Stimulated activated CD4-positive, alpha-beta T cell treated with anti-CD3 and anti-CD28 coated beads, Interleukin-15, amount 100 ng/mL, for 1 hour (primary cell): Measurements from ENCODE around the gene DPF3.
A peak's percentile ranks its signal among the peaks of the same experiment; 100 is the strongest.

Source experiments
- DNase-seq, 2 donors: peaks; one replicate each; pipeline ENCODE4 v3.0.0-alpha.2; 2020; ENCODE audit warnings: low read depth in 1 of 2, low spot score in 1 of 2

DPF3 gene

DNA sequence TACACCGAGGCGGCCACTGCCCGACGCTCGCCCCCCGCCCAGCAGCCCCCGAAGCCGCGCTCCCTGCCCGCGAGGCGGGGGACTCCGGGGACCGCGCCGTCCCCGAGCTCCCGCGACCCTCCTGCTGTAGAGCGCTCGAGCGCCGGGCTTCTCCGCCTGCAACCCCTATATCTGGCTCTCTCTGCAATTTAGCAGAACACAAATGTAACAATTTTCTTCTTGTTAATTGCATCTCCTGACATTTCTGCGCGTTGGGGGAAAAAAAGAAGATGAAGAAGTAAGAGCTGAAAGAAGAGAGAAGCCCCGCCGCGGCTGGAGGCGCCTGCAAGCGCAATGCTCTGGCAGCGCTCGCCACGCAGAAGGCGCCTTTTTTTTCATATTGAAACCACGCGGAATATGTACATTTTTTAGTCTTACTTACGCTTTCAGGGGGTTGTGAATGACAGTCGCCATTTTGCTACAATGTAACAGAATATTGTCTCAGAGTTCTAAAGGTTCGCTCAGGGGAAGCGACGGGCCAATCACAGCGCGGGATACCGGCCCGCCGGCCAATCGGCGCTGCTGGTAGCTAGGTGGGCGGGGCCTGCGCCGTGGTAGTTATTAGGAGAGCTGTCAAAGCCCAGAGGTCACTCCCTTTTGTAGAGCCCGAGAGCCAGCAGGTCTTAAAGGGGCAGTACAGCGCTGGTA, at the start of gene DPF3:
DPF3 (minus strand) TSS at position 466 of the 687 bp plus-strand sequence; CDS start at position 453, 13 bp downstream.
- peak; percentile 80 to 91 for DNase-seq

DNA sequence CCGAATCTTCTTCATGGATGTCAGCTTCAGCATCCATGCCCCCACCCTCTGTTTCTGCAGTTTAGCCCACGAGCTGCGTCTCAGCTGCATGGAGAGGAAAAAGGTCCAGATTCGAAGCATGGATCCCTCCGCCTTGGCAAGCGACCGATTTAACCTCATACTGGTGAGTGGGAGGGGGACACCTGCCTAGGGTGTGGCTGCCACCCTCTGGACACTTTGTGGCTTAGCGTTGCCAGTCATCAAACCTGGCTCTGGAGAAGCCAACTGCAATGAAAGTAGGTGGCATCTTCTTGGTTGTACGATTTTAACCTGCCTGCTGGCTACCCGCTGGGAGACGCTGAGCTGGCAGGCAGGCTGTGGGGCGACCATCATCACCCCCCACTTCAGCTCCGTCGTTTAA, 49.0 kb upstream of the DPF3 start:
- no peak for DNase-seq

DNA sequence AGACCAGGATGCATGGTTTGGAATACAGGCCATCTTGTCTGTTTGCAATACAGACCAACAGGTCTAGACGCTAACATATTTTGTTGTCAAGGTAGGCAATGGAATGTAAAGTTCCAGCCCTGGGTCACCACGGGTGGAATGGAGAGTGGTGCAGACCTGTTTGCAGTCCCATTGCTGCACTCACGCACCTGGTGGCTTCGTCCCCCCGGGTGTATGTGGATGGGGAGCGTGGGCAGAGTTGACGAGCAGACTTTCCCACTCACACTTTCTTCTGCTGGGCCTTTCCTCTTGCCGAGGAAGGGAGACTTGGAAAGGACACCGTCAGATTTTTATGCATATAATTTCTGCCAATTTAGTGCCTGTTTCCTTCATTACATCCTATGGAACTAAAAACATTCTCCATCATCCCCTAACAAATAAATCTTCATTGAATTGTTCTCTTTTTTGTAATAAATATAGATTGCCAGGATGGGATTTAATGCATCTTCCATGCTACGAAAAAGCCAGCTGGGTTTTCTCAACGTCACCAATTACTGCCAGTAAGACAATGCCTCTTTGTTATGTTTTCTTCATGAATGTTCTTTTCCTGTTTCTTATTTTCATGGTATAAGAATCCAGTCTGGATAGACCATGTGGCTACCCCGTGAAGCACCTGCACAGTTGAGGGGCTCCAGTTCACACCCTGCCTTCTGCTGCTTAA, 47.5 kb upstream of the DPF3 start:
- DNase-seq, result no peak

DNA sequence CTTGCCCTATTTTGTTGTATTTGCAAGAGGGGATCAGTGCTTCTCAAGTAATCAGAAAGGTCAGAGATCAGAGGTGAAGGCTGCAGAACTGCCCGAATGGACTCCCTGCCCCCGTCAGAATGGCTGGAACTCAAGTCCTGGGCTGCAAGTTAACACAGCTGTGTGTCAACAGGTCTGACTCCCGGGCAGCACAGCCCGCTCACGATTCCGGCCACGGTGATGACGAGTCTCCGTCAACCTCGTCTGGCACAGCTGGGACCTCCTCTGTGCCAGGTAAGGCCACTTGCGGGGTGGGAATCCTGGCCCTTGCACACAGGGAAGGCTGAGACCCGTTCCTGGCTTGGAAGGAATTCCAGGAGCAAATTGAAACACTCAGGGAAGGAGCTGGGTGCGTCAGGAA, 45.7 kb upstream of the DPF3 start:
- DNase-seq, result no peak

DNA sequence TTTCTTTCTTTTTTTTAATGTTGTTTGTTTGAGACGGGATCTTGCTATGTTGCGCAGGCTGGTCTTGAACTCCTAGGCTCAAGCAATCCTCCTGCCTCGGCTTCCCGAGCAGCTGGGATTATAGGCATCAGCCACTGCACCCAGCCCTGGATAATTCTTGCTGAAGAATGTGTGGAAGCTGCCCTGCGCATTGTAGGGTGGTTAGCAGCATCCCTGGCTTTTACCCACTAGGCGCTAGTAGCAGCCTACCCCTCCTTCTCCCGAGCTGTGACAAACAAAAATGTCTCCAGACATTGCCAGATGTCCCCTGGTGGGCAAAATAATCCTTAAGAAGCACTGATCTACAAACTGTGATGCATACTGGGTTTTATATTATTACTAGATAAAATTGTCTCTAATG, 39.0 kb upstream of the DPF3 start:
- no peak for DNase-seq

DNA sequence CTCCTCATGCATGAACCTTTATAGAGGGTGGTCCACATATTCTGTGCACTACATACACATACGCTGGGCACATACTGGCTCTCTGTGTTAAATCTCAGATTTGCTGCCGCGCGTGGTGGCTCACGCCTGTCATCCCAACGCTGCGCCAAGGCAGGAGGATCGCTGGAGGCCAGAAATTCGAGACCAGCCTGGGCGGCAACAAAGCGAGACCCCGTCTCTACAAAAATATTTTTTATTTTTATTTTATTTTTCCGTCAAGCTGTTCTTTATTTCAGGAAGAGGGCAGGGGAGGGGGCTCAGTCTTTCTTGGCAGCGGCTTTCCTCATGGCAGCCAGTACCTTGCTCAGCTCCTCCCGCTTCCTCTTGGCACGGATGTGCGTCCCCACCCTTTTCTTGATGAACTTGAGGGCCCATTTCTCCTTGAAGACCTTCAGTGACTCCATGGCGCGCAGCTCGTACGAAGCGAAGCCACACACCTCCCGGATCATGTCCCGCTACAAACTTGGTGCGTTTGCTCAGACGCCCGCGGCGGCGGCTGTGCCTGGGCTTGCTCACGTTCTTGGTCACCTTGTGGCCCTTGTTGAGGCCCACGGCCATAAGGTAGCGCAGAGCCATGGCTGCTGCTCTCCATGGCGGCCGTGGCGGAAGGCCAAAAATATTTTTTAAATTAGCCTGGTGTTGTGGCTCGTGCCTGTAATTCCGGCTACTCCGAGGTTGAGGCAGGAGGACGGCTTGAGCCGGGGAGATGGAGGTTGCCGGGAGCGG, 35.6 kb upstream of the DPF3 start:
- DNase-seq, result no peak

DNA sequence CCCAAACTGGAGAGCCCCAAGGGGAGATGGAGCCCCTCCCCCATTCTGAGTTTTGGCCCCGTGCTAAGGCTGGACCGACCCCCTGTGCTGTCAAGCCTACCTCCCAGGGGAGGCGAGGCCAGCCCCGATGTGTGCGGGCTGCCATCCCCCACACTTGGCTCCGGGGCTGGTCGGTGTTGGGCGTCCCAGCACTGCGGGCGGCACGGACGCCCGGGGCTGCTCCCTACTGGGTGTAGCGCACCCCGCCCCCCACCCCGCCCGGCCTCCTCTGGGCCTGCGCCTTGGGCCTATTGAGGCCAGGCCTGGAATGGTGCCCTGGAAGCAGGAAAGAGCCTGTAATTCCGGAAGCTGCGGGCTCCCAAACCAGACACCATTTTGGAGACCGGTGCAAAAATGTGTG, 35.0 kb upstream of the DPF3 start:
- DNase-seq, result no peak

DNA sequence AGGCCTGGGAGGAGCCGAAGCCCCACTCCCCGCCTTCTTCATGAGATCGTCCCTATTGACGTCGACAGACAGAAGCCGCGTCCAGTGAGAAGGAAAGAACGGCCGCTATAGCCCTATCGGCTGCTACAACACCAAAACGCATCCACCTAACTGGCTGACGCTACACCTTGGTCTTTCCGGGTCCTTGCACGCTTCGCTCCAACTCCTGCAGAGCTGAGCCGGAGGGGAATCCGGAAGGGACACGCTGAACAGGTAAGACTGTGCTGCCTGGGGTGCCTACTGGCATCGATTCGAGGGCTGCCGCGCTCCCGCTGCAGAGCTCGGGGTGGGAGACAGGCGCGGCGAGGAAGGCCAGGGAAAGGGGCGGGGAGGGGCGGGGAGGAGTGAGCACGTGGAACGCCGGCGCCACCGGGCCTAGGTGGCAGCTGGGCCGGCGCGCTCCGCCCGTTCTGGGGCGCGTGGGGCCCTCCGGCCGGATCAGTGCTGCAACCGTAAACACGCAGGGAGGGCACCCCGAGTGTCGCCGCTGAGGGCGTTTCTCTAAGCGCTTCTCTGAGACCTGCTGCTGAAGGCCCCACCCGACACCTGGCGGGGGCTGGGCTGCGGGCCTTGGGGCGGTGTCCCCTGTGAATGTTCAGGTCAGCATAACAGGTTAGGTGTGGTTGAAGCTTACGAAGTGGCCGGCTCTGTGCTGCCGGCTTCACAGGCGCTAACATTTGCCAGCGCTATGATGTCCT, 32.6 kb upstream of the DPF3 start, which contains the start of gene DCAF4:
DCAF4 (plus strand) TSS at position 173 of the 737 bp plus-strand sequence. CDS start 11,515 bp downstream, outside the sequence.
- DNase-seq, result peak; percentile 86

DNA sequence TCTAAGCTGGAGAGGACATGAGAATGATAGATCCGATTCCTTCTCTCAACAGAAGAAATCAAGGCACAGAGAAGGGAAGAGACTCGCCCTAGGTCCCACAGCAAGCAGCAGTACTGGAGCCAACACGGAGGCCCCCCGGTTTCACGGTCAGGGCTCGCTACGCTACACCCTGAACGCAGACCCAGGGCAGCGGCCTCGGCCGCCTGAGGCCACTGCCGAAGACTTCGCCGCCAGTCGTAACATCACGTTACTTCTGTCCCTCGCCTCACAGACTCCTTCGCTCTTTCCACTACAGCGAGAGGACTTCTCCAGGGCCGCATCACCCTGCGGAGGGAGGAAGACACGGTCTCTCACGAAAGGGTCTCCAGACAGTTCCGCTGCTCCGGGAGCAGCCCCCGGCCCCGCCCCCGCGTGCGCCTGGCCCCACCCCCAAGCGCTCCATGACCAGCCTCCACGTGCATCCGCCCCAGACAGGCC, 32.0 kb upstream of the DPF3 start:
- DNase-seq, result no peak

DNA sequence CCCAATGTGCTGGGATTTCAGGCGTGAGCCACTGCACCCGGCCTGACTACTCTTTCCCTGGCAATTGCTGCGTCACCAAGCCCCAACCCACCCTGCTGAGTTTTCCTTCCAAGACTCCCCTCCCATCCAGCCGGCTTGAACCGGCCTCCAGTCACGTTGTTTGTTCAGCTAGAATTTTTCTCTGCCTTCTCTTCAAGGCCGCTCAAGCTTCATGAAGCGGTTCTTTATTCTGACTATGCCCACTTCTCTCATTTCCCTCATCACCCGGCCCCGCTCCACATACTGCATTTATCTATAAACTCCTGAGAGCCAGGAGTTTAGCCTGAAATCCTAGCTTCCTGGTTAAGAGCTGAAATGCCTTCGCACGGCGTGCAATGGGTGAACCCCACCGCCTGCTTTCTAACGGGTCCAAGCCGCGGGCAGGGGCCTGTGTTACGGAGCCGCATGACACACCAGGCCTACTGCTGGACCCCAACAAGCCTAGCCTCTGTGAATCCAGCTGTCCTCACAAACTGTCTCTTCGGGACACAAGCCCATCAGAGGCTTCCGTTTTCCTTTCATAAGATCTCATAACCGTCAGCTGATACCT, 31.4 kb upstream of the DPF3 start:
- DNase-seq, result no peak

DNA sequence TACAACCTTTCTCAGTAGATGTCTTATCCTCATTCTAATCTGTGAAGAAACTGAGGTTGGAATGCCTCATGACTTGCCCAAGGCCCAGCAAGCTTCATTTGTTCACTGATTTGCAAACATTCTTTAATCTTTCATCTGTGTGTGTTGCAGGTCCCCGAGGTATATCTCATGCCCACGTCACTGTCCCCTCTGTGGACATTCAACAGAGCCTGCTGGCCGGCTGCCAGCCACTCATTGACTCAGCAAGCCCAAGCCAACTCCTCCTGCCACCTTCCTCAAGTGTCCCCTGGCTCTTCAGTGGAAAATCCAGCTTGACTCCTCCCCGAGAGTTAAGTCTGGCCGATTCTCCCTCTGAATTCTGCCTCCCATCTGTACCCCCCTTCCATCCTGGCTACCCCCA, 30.4 kb upstream of the DPF3 start:
- DNase-seq, result no peak

DNA sequence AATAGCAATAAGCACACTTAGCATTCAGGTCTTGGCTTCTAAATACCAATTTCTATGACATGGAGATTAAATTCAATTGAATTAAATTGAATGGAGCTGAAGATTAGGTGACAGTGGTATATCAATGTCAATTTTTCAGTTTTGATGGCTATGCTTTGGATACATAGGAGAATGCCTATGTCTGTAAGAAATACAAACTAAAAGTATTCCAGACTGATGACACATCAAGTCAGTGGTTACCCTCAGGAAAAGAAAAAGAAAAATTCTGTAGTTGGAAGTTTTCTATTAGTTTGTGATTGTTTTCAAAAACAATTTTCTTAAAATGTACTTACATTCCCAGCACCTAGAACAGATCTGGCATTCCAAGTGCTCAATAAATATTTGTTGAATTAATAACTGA, 27.5 kb upstream of the DPF3 start:
- no peak for DNase-seq

DNA sequence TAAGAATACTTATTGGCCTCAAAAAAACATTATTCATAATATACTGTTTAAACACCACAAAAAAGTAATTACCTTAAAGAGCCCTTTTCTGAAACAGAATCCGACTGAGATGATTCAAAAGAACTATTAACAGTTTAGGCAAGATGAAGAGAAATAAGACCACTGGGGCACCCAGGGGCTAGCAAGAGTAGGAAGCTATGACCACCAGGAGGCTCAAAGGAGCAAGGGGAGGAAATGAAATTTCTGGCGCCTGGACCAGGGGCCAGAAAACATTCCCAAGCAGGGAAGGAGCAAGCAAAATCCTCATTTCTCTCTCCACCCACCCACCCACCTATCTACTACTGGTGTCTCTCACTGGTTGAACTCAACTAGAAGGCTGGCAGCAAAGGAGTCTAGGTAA, 26.1 kb upstream of the DPF3 start:
- no peak for DNase-seq

DNA sequence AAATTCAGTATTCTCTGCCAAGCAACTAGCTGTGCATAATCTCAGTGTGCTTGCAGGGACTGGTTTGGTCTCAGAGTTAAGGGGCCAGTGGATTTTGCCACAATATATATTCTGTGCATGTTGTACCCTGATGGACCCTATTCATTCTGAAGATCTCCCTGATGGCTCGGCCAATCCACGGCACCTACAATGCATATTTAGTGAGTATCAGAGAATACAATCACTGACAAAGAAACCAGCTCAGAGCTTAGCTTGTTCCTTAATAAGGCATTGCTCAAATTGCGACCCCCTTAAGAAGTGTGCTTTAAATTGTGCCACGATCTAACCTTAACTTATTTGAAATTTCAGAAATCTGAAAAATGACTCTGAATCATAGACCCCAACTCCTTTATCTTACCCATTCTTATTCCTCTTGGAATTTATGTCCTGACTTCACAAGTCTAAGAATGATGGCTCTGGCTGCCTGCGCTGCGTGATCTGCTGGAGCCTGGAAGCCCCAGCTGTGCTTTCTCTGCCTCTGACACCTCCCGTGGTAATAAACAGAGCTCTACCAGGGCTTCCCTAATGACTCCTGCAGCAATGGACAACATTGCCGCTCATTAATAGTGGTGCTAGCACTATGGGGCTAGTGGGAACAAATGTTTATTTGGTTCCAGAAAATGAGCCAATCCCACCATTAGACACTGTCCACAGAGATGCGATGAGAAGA, 23.3 kb upstream of the DPF3 start:
- no peak for DNase-seq

DNA sequence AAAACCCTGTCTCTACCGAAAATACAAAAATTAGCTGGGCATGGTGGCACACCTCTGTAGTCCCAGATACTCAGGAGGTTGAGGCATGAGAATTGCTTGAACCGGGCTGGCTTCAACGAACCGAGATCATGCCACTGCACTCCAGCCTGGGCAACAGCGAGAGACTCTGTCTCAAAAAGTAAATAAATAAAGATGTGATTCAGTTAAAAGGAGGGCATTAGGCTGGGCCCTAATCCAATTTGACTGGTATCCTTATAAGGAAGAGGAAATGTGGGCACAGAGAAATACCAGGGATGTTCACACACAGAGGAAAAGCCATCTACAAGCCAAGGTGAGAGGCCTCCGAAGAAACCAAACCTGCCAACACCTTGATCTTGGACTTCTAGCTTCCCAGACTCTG, 22.3 kb upstream of the DPF3 start:
- no peak for DNase-seq

DNA sequence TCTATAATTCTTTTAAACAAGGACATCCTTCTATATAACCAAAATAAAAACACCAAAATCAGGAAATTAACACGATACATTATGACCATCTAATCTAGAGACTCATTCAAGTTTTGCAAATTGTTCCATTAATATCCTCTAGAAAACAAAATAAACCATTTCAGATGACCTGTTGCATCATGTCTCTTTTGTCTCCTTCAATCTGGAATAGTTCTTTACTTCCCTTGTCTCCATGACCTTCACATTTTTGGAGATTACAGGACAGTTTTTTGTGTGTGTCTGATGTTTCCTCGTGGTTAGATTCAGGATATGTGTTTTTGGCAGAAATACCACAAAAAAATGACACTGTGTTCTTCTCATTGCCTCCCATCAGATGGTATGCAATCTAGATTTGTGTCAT, 19.9 kb upstream of the DPF3 start:
- DNase-seq, result no peak

DNA sequence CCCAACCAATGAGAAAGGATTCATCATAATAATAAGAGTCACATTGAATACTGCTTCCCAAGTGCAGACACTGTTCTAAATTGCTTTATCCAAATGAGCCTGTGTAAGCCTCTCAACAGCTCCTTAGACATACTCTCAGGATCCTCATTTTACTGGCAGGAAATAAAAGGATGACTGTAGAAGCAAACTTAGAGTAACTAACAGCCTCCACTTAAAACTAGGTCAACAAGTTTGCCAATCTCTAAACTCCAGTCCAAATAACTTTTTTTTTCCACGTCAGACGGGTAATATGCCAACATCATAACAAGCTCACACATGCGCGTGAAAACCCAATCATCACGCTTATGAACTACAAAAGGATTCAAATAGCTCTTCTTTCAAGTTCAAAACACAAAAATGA, 15.3 kb upstream of the DPF3 start:
- DNase-seq, result no peak

DNA sequence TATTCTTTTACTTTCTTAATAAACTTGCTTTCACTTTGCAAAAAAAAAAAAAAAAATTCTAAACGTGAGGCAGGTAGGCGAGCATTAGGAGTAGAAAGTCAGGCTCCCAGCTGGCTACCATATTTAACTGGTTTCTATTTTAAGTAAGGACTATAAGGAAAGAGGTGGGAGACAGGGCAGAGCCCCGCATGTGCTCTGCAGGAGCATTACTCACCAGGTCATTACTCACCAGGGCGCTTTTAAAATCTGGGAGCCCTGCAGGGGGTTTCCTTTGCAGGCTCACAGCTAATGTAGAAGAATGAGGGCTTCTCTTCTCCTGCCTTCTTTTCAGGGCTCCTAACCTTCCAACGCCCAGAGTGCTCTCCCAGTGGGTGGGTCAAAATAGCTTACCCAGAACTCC, 14.0 kb upstream of the DPF3 start:
- DNase-seq, result no peak

DNA sequence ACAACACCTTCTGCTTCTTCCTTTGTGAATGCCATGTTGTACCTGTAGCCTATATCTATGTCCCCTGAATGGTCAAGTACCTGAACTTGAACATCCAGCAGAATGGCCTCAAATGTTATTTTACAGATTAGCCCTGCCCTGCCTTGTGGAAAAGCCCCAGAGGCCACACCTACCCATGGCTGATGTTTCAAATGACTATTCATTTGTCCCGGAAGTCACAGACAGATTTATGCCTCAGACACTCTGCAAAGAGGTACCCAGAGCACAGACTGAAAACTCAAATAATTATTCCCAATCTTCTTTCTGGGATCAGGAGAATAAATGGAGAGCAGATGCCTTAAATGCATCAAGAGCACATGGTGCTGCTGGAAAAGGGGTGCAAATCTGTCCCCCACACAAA, 13.0 kb upstream of the DPF3 start:
- DNase-seq, result no peak

DNA sequence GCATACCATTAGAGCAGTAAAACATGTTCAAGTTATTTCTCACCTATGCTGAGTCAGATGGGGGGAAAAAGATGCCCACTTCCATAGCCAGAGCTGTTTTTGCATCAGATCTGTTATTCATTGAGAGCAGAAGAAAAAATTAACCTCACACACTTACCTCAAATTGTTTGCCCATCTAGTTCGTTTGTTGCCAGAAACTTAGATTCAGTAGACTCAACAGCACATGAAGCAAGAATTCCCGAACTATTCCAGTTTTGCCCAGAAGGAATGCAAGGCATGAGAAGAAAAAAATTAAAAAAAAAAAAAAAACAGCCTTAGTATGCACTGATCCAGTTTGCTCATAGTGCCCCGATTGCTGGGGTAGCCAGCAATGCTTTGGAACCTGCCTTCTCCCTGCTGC, 12.4 kb upstream of the DPF3 start:
- no peak for DNase-seq
